Umbilical cord (tissue), 2 donors: ENCODE data around the gene PHOX2A. TPM values are rescaled to one million over a fixed set of nuclear protein-coding genes. Genes with fewer than 3 reads are reported as not detected.
"Not testable (repeated sequence)": the region's sequence is repeated elsewhere in the genome, so short reads cannot be mapped to it uniquely, and the experiment has no call there.

Source experiments
- DNase-seq: peaks from one replicate; pipeline ENCODE4 v3.0.0-alpha.2; 2015; ENCODE audit warnings: low spot score
- total RNA-seq: library from RNA; depleted of rRNA; stranded (reverse); fragments of >200 nt; gene quantifications from one replicate; pipeline ENCODE4 v1.2.3, GENCODE V29; 2014; ENCODE audit warnings: low replicate concordance; ENCODE audit not compliant: insufficient read depth

Gene PHOX2A
- total RNA-seq, 1 donor from 2014 or later = 1.2 TPM

- DNase-seq = no peak
These were observed 21.7 kb downstream of the PHOX2A start for GRCh38 chr11:72222106-72222891.

- DNase-seq = no peak
These were observed 22.4 kb downstream of the PHOX2A start for GRCh38 chr11:72221386-72222075.

GRCh38 chr11:72220696-72221363 is 23.1 kb downstream of the PHOX2A start:
- DNase-seq = no peak

GRCh38 chr11:72218251-72218745 is 25.7 kb downstream of the PHOX2A start:
- no peak for DNase-seq

GRCh38 chr11:72217841-72218240 is 26.1 kb downstream of the PHOX2A start:
- no peak for DNase-seq

GRCh38 chr11:72216638-72217037 is 27.3 kb downstream of the PHOX2A start, which contains the start of gene FOLR2:
FOLR2 (plus strand) TSS chr11:72216794; CDS start chr11:72218585, 1,791 bp downstream.
- DNase-seq = no peak

GRCh38 chr11:72209101-72209500 is 34.9 kb downstream of the PHOX2A start:
- no peak for DNase-seq

GRCh38 chr11:72208281-72208680 is 35.7 kb downstream of the PHOX2A start:
- DNase-seq = no peak

- not testable (repeated sequence) for DNase-seq
These were observed 37.2 kb downstream of the PHOX2A start for GRCh38 chr11:72206794-72207193.

GRCh38 chr11:72204886-72205285 is 39.1 kb downstream of the PHOX2A start:
- DNase-seq = no peak

- DNase-seq = no peak
These were observed 40.8 kb downstream of the PHOX2A start for GRCh38 chr11:72203163-72203562.

- DNase-seq = no peak
These were observed 41.4 kb downstream of the PHOX2A start for GRCh38 chr11:72202571-72202970.

GRCh38 chr11:72201445-72201844 is 42.5 kb downstream of the PHOX2A start:
- DNase-seq = not testable (repeated sequence)

GRCh38 chr11:72195518-72196270 is 48.3 kb downstream of the PHOX2A start:
- DNase-seq = no peak

GRCh38 chr11:72191961-72192381 is 52.0 kb downstream of the PHOX2A start, which contains the start of gene FOLR1:
FOLR1 (plus strand) TSS chr11:72192140; CDS start chr11:72192174, 34 bp downstream.
- no peak for DNase-seq

- DNase-seq = no peak
These were observed 53.3 kb downstream of the PHOX2A start for GRCh38 chr11:72190631-72191071.

GRCh38 chr11:72189455-72190250 is 54.3 kb downstream of the PHOX2A start:
- peak; percentile 6 for DNase-seq
